IPS-15b (cell line): Measurements from ENCODE around the gene INPP4A.

Experiments used
- H3K27me3 ChIP-seq: one replicate; pipeline ENCODE4 v1.6.1; 2013; ENCODE audit warnings: low read length; ENCODE audit not compliant: control insufficient read depth, insufficient read depth
- H3K36me3 ChIP-seq: one replicate; pipeline ENCODE4 v1.6.1; 2013; ENCODE audit warnings: low read length; ENCODE audit not compliant: control insufficient read depth, insufficient read depth
- H3K4me1 ChIP-seq: one replicate; pipeline ENCODE4 v1.6.1; 2013; ENCODE audit warnings: mild to moderate bottlenecking, low read length; ENCODE audit not compliant: control insufficient read depth, insufficient read depth
- H3K4me3 ChIP-seq: one replicate; pipeline ENCODE4 v1.5.1; 2013; ENCODE audit warnings: low read depth, low read length
- H3K9ac ChIP-seq: one replicate; pipeline ENCODE4 v1.6.1; 2013; ENCODE audit warnings: low read depth, mild to moderate bottlenecking, low read length
- H3K9me3 ChIP-seq: one replicate; pipeline ENCODE4 v1.6.1; 2013; ENCODE audit warnings: mild to moderate bottlenecking, low read length; ENCODE audit not compliant: control insufficient read depth, insufficient read depth

Gene INPP4A

DNA sequence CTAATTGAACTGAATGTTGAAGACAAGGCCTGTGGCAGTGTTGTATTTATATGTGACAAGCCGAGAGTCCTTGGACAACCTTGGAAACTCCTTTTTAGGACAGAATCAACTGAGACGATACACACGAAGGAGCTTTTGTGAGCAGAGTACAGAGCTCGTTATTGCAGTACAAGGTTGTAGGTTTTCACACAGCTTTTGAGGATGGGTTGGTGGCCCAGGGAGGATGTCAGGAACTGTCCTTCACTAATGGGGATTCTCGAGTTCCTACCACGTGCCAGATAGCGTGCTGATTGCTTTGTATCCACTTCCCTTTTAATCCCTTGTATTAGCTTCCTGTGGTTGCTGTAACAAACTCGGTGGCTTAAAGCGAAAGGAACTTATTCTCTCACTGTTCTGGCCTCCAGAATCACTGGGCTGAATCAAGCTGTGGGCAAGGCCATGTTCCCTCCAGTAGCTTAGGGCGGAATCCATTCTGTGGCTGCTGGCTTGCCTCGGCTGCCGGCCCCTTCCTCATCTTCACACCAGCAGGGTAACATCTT, 20.2 kb downstream of the INPP4A start:
- Histone ChIP-seq H3K9me3 (no peaks in the 10 kb centered on the region), H3K4me1 (peaks cover 14% of the 10 kb centered on the region), H3K27me3 (no peaks in the 10 kb centered on the region), H3K9ac (no peak overlapping the region), H3K4me3 (no peak overlapping the region), H3K36me3 (peaks cover 10% of the 10 kb centered on the region)

DNA sequence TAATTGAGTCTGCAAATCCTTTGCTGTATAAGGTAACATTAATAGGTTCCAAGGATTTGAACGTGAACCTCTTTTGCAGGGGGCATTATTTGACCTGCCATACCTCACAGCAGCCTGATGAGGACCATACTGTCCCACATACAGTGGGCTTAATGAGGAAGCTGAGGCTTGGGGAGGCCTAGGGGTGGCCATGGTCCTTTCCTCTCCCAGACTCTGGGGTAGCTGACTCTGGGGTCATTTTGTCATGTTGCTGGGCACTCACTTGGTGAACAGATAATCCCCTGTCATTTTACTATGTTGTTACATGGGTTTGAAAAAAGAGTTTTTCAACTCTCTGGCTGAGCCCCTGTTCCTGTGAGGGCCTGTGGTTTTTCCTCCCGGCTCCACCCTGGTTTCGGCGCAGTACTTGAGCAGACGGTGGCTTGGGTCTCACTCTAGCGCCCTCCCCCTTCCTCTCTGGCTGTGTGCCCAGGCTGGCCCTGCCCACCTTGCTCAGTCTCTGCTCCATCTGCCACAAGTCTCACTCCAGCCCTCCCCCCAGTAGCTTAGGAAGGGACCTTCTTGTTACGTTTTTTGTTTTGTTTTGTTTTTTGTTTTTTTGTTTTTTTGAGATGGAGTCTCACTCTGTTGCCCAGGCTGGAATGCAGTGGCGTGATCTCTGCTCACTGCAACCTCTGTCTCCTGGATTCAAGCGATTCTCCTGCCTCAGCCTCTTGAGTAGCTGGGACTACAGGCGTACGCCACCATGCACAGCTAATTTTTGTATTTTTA, 21.0 kb downstream of the INPP4A start:
- no peaks in the 10 kb centered on the region for H3K9me3 ChIP-seq
- H3K27me3 ChIP-seq = no peaks in the 10 kb centered on the region
- H3K4me3 ChIP-seq = no peak overlapping the region
- peaks cover 12% of the 10 kb centered on the region for H3K36me3 ChIP-seq
- H3K4me1 ChIP-seq = peaks cover 14% of the 10 kb centered on the region
- no peak overlapping the region for H3K9ac ChIP-seq

DNA sequence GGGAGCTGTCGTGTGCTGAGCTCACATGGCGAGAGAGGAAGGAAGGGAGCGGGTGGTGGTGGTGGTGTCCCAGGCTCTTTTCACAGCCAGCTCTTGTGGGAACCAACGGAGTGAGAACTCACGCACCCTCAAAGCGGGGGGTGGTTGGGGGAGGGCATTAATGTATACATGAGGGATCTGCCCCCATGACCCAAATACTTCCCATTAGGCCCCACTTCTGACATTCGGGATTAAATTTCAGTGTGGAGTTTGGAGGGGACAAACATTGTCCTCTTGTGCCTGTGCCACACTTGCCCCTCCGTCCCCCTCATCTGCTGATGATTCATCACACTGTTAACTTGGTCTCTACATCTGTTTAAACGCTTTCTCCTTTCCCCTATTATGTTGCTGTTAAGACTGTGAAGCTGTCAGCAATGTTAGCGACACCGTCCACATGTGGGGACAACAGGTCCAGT, 22.5 kb downstream of the INPP4A start:
- Histone ChIP-seq H3K36me3 (peaks cover 12% of the 10 kb centered on the region), H3K9ac (no peak overlapping the region), H3K9me3 (no peaks in the 10 kb centered on the region), H3K4me3 (no peak overlapping the region), H3K27me3 (no peaks in the 10 kb centered on the region), H3K4me1 (peaks cover 14% of the 10 kb centered on the region)

DNA sequence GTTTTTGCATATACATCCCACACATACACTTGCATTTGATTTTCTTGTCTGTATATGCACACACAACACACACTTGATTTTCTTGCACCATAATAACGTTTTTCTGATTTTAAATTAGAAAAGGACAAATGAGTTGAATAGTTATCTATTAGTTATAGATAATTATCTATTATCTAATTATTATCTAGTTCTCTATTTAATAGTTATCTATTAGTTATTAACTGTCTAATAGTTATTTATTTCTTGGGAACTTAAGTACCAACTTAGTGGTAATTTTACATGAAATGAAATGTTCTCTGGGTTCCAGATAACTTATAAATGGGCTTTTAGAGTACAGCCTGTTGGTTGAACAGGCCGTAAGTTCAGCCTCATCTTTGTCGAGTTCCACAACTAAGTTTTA, 23.0 kb downstream of the INPP4A start:
- no peaks in the 10 kb centered on the region for H3K27me3 ChIP-seq

DNA sequence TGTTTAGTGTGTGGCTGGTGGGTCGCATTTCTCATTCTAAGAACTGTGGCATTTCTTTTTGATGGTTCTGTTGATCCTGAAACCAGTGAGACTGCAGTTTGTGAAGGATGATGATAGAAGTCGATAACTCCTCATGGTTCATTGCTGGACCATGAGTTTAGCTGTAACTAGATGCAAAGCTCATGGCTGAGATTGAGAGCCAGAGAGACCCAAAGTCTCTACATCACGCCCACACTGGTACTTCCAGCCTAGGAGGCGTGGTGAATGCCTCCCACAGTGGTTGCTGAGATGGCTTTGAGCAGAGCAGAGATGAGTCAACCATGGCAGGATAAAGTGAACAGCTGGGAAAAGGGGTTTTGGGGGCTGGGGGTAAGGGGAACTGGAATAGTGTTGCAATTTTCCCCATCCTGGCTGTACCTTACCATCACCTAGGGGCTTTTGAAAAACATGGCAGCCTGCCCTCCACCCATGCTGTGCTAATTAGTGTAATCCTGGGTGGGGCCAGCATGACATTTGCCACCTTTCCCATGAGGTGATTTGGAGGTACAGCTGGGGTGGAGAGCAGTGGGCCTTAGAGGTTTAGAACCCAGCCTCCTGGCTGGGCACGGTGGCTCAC, 24.1 kb downstream of the INPP4A start:
- Histone ChIP-seq H3K9ac (no peak overlapping the region), H3K9me3 (no peaks in the 10 kb centered on the region), H3K36me3 (peaks cover 9% of the 10 kb centered on the region), H3K4me1 (peaks cover 6% of the 10 kb centered on the region), H3K27me3 (no peaks in the 10 kb centered on the region), H3K4me3 (no peak overlapping the region)

More for the DNA sequence above, 23.0 kb downstream of the INPP4A start:
- no peak overlapping the region for H3K9ac ChIP-seq
- peaks cover 14% of the 10 kb centered on the region for H3K4me1 ChIP-seq
- H3K4me3 ChIP-seq = no peak overlapping the region
- H3K36me3 ChIP-seq = peaks cover 12% of the 10 kb centered on the region
- no peaks in the 10 kb centered on the region for H3K9me3 ChIP-seq

DNA sequence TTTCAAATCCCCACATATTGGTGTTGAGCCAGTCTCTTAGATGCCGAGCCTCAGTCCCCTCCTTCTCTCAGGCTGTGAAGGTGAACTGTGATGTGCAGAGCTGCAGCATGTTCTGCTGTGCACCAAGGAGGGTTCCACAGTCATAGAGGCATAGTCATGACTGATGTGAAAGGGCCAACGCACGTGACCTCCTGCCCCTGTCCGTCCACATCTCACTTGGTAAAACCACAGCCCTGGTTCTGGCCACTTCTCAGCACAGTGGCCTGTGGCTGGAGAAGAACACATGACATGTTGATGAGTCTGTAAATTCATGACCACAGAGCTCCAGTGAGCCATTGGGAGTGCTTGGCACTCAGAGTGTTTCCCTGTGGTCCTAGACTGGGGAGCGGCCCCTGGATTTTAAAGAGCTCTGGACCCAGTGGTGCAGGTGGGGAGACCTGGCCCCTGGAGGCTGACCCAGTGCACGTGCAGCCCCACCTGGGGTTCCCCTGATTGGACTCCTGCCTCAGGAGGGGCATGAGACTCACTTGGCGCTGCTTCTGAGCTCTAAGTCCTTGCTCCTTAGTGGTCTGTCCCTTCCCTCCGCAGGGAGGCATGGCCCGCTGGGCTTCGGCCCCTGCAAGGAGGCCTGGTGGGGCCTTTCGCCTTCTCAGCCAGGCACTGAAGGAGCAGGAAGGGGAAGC, 25.3 kb downstream of the INPP4A start:
- H3K27me3 ChIP-seq = no peaks in the 10 kb centered on the region
- H3K9ac ChIP-seq = no peak overlapping the region
- peaks cover 9% of the 10 kb centered on the region for H3K36me3 ChIP-seq
- no peak overlapping the region for H3K4me3 ChIP-seq
- H3K4me1 ChIP-seq = peaks cover 3% of the 10 kb centered on the region
- no peaks in the 10 kb centered on the region for H3K9me3 ChIP-seq

DNA sequence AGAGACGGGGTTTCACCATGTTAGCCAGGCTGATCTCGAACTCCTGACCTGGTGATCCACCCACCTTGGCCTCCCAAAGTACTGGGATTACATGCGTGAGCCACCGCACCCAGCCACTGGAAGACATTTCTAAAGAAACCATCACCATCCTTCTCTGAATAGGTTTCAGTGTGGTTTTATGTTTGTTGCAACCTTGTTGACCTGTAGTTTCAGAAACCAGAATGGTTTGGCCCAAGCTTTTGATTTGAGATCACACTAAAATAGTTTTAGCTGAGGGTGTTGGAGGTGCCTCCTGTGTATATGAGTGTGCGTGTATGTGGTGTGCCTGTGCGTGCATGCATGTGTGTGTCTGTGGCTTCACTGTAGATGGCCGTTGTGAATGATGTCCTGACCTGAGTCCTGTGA, 26.2 kb downstream of the INPP4A start:
- H3K9ac ChIP-seq = no peak overlapping the region
- no peak overlapping the region for H3K4me3 ChIP-seq
- H3K27me3 ChIP-seq = no peaks in the 10 kb centered on the region
- peaks cover 7% of the 10 kb centered on the region for H3K36me3 ChIP-seq
- no peaks in the 10 kb centered on the region for H3K9me3 ChIP-seq
- H3K4me1 ChIP-seq = peaks cover 8% of the 10 kb centered on the region

DNA sequence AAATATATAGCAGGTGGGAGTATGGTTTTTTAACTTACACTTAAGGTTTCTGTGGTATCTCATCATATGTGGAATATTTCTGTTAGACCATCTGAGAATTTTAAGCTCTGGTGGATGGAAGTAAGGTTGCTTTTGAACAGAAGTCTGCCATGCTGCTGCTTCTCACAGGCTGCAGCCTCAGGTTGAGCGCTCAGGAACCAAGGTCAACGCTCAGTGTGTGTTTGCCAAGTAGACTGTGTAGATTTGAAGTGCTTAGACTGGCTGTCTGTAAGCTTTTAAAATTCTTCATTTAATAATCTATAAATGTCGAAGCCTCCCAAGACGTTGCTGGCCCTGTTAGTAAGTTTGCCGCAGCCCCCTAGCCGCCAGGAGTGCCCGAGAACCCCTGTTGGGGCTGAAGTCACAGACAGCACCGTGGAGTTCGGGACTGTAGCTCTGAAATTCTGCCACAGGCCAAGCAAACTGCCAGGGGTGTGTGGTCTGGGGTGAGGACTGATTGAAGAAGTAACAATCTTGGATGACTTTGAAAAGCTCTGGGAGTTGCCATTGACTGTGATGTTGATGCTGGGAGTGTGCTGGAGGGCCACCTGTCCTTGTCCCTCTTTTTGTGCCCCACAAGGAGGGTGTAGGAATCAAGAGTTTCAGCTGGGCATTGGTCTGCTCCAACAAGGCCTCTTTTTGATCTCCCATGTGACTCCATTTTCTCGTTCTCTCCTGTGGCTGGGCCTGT, 26.9 kb downstream of the INPP4A start:
- H3K36me3 ChIP-seq = peaks cover 6% of the 10 kb centered on the region
- no peaks in the 10 kb centered on the region for H3K27me3 ChIP-seq
- H3K9me3 ChIP-seq = no peaks in the 10 kb centered on the region
- H3K4me1 ChIP-seq = peaks cover 14% of the 10 kb centered on the region
- no peak overlapping the region for H3K9ac ChIP-seq
- H3K4me3 ChIP-seq = no peak overlapping the region

DNA sequence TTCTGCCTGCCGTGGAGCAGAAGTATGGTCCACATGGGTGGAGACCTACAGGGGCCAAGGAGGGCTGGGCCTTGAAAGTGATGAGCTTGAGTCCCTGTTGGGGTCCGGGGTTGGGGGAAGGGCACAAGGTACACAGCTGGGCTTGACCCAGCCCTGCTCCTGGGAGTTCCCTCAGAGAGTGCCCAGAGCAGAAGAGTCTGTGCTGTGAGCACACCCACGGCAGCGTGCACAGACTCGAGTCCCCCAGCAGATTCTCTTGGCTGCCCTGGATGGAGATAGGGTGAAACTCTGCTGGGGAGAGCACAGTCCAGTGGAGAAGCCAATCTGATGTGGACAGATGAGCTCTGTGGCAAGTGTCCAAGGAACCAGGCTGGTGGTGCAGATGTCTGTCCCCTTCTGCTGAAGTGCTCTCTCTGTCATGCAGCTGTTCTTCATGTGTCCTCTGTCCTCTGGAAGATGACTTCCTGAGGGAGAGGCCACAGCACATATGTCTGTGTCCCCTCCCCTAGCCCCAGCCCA, 27.5 kb downstream of the INPP4A start:
- H3K36me3 ChIP-seq = peaks cover 6% of the 10 kb centered on the region
- H3K4me3 ChIP-seq = no peak overlapping the region
- H3K27me3 ChIP-seq = no peaks in the 10 kb centered on the region
- H3K4me1 ChIP-seq = peaks cover 14% of the 10 kb centered on the region
- no peak overlapping the region for H3K9ac ChIP-seq
- no peaks in the 10 kb centered on the region for H3K9me3 ChIP-seq

DNA sequence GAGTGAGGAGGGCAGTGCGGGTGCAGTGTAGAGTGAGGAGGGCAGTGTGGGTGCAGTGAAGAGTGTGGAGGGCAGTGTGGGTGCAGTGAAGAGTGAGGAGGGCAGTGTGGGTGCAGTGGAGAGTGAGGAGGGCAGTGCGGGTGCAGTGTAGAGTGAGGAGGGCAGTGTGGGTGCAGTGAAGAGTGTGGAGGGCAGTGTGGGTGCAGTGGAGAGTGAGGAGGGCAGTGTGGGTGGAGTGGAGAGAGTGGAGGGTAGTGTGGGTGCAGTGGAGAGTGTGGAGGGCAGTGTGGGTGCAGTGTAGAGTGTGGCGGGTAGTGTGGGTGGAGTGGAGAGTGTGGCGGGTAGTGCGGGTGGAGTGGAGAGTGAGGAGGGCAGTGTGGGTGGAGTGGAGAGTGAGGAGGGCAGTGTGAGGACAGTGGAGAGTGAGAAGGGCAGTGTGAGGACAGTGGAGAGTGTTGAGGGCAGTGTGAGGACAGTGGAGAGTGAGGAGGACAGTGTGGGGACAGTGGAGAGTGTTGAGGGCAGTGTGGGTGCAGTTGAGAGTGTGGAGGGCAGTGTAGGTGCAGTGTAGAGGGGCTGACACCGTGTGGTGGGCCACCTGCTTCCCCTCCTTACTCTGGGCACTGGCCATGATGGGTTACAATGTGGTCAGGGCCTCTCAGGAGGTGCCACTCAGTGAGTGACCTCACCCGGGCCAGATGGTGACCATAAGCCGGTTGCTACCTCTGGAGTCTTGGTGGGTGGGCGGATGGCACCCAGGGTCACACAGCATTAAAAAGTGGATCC, 28.5 kb downstream of the INPP4A start:
- Histone ChIP-seq H3K27me3 (no peaks in the 10 kb centered on the region), H3K36me3 (peaks cover 6% of the 10 kb centered on the region), H3K4me3 (no peak overlapping the region), H3K4me1 (peaks cover 14% of the 10 kb centered on the region), H3K9me3 (no peaks in the 10 kb centered on the region), H3K9ac (no peak overlapping the region)
